Natural killer cell (primary cell): Measurements from ENCODE around the gene KTN1. TPM values are rescaled to one million over a fixed set of nuclear protein-coding genes. Genes with fewer than 3 reads are reported as not detected.

ENCODE experiments used
- ATAC-seq, 3 donors: fragments of 150-1000 bp in 2 of 3; fragments of 200-7000 bp in 1 of 3; cut with Tn5 transposase; 1 replicate in 1 of 3; 2 replicates in 2 of 3; pipeline ENCODE4 v1.10.0; 2021; ENCODE audit warnings: mild to moderate bottlenecking in 2 of 3, moderate library complexity in 2 of 3
- DNase-seq, 2 donors: peaks; one replicate each; pipeline versions ENCODE4 v3.0.0 to v3.0.0-alpha.2; 2013 to 2021; ENCODE audit warnings: mixed read lengths in 1 of 2
- H3K27ac ChIP-seq: one replicate; pipeline ENCODE4 v1.5.1; 2013; ENCODE audit warnings: mild to moderate bottlenecking, low read length
- H3K27me3 ChIP-seq: one replicate; pipeline ENCODE4 v1.6.1; 2013; ENCODE audit warnings: low read length; ENCODE audit not compliant: control insufficient read depth, insufficient read depth
- H3K36me3 ChIP-seq: one replicate; pipeline ENCODE4 v1.6.1; 2013; ENCODE audit warnings: low read length; ENCODE audit not compliant: control insufficient read depth, insufficient read depth
- H3K4me1 ChIP-seq: one replicate; pipeline ENCODE4 v1.6.1; 2013; ENCODE audit warnings: low read length; ENCODE audit not compliant: control insufficient read depth, insufficient read depth
- H3K4me3 ChIP-seq: one replicate; pipeline ENCODE4 v1.5.1; 2013; ENCODE audit warnings: low read length
- H3K9me3 ChIP-seq: one replicate; pipeline ENCODE4 v1.6.1; 2013; ENCODE audit warnings: low read length; ENCODE audit not compliant: control insufficient read depth, insufficient read depth
- H3K27ac Mint-ChIP-seq, 2 donors: one replicate each; pipeline ENCODE4 v1.8.0; 2022; ENCODE audit warnings: mild to moderate bottlenecking in 2 of 2, mixed read lengths in 2 of 2, moderate library complexity in 1 of 2
- H3K27me3 Mint-ChIP-seq, 2 donors: one replicate each; pipeline ENCODE4 v1.8.0; 2022; ENCODE audit warnings: low read depth in 2 of 2, mixed read lengths in 2 of 2
- H3K36me3 Mint-ChIP-seq: one replicate; pipeline ENCODE4 v1.8.0; 2022; ENCODE audit warnings: mixed read lengths
- H3K4me1 Mint-ChIP-seq, 2 donors: one replicate each; pipeline ENCODE4 v1.8.0; 2022; ENCODE audit warnings: mixed read lengths in 2 of 2
- H3K4me3 Mint-ChIP-seq: one replicate; pipeline ENCODE4 v1.8.0; 2022; ENCODE audit warnings: mild to moderate bottlenecking, moderate library complexity, mixed read lengths
- H3K9me3 Mint-ChIP-seq, 2 donors: one replicate each; pipeline ENCODE4 v1.8.0; 2022; ENCODE audit warnings: mixed read lengths in 2 of 2
- CTCF ChIP-seq: fragments of 200-600 bp; IDR thresholded peaks from one replicate; pipeline ENCODE4 v1.8.0; 2022; ENCODE audit warnings: antibody characterized with exemption
- WGBS: methylation state at CpG from one replicate; pipeline ENCODE4 v1.1.7; 2013; ENCODE audit warnings: missing lambda C conversion rate; ENCODE audit not compliant: insufficient coverage; 5-methylcytosine and 5-hydroxymethylcytosine counted together
- intact Hi-C: fragments of 100-400 bp; cut with micrococcal nuclease; formaldehyde crosslinking; loops from one replicate; pipeline ENCODE4 v1.14.2; 2022
- total RNA-seq, 4 donors: library from RNA; stranded (reverse); fragments of 120-200 nt in 1 of 4; gene quantifications; one replicate each; pipeline versions ENCODE4 v1.2.3 to v1.2.4, GENCODE V29; 2013 to 2022

Gene KTN1
- total RNA-seq, 3 donors from 2014 or later (not counting 1 experiment from before 2014, with no cell fraction given) = 63.1 to 96.7 (median 72.8) TPM

DNA sequence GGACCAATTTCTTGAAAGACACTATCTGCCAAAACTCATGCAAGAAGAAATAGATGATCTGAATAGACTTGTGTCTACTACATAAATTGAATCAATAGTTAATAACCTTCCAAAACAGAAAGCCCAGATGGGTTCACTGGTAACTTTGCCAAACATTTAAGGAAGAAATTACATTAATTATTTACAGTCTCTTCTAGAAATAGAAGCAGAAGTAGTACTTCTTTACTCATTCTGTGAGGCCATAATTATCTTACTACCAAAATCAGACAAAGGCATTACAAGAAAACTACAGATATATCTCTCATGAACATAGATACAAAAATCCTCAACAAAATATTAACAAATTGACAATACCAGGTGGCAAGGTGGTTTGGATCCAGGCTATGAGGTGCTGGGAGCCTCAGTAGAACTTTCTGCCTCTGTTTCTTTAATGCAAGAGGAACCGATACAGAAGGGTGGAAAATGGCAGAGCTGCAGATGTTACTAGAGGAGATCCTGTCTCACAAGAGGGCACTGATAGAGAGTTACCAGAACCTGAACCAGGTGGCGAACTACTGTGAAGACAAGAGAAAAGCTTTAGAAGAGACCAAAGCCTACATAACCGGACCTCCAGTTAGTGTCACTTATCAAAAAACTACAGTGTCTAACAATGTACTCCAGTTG is 33.7 kb upstream of the KTN1 start:
- Mint-ChIP-seq H3K27ac (no peak overlapping the region), H3K4me3 (no peak overlapping the region), H3K27me3 (peaks cover 16 to 27% of the 10 kb centered on the region in 2 donors), H3K9me3 (no peaks in the 10 kb centered on the region), H3K36me3 (no peaks in the 10 kb centered on the region), H3K4me1 (no peaks in the 10 kb centered on the region)
- intact Hi-C loops = no loop called here
- Histone ChIP-seq H3K27me3 (no peaks in the 10 kb centered on the region), H3K4me3 (no peak overlapping the region), H3K27ac (no peak overlapping the region), H3K4me1 (no peaks in the 10 kb centered on the region), H3K36me3 (no peaks in the 10 kb centered on the region), H3K9me3 (no peaks in the 10 kb centered on the region)
- DNase-seq (no peak), ATAC-seq (no peak)
- TF ChIP-seq CTCF = no peak
- 96% methylated on average over 3 of the region's 3 CpGs for WGBS

- H3K27me3 Mint-ChIP-seq = peaks cover 12 to 27% of the 10 kb centered on the region in 2 donors
- no peaks in the 10 kb centered on the region for H3K36me3 Mint-ChIP-seq
- H3K4me3 Mint-ChIP-seq = no peak overlapping the region
- Histone ChIP-seq H3K9me3 (no peaks in the 10 kb centered on the region), H3K4me1 (no peaks in the 10 kb centered on the region), H3K27ac (no peak overlapping the region), H3K36me3 (no peaks in the 10 kb centered on the region), H3K4me3 (no peak overlapping the region), H3K27me3 (no peaks in the 10 kb centered on the region)
- H3K4me1 Mint-ChIP-seq = no peaks in the 10 kb centered on the region
- intact Hi-C loops = no loop called here
- no peak for ATAC-seq
- WGBS = 71% methylated on average over 2 of the region's 3 CpGs
- no peaks in the 10 kb centered on the region for H3K9me3 Mint-ChIP-seq
- DNase-seq = no peak
- no peak overlapping the region for H3K27ac Mint-ChIP-seq
- no peak for TF ChIP-seq CTCF
Observed at GRCh38 chr14:55547650-55548315, 32.2 kb upstream of the KTN1 start.

DNA sequence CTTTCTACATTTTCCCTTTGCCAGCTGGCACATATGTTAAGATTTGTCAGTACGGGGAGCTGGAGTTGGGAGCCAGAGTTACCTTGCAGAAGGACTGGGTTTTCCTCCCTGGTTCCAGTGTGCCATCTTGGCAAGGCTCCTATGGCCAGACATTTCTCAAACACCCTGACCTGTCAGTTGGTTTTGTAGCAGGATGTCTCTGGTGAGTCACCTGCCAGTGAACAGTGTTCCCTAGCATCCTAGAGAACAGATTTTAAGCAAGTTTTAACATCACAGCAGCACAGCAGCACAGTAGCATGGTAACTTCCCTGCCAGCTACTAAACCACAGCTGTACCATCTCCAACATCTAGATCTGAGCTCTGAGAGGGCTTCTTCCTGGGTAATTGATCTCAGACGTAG is 26.2 kb upstream of the KTN1 start:
- Mint-ChIP-seq H3K9me3 (no peaks in the 10 kb centered on the region), H3K27ac (no peak overlapping the region), H3K4me1 (no peaks in the 10 kb centered on the region), H3K27me3 (peaks cover 2 to 23% of the 10 kb centered on the region in 2 donors), H3K36me3 (no peaks in the 10 kb centered on the region), H3K4me3 (no peak overlapping the region)
- no peak overlapping the region for H3K4me3 ChIP-seq
- TF ChIP-seq CTCF = no peak
- DNase-seq = no peak
- no peaks in the 10 kb centered on the region for H3K4me1 ChIP-seq
- no peak for ATAC-seq
- no peaks in the 10 kb centered on the region for H3K27me3 ChIP-seq
- no peaks in the 10 kb centered on the region for H3K9me3 ChIP-seq
- intact Hi-C loops = no loop called here
- no peak overlapping the region for H3K27ac ChIP-seq
- WGBS = 80% methylated on average over 2 of the region's 2 CpGs
- H3K36me3 ChIP-seq = no peaks in the 10 kb centered on the region
